B cell (primary cell): ENCODE measurements around the gene CCDC88C.

Experiments used
- EZH2 ChIP-seq: IDR thresholded peaks from 2 replicates; pipeline ENCODE4 v1.6.1; 2012; ENCODE audit warnings: borderline replicate concordance, low read depth, mild to moderate bottlenecking, moderate library complexity, low read length; ENCODE audit not compliant: insufficient read depth, poor library complexity, severe bottlenecking
- TF ChIP-seq, protein P1 (sequence below): fragments of 200-600 bp; IDR thresholded peaks from one replicate; pipeline ENCODE4 v1.8.0; 2022; ENCODE audit warnings: antibody characterized with exemption, mild to moderate bottlenecking

DNA sequence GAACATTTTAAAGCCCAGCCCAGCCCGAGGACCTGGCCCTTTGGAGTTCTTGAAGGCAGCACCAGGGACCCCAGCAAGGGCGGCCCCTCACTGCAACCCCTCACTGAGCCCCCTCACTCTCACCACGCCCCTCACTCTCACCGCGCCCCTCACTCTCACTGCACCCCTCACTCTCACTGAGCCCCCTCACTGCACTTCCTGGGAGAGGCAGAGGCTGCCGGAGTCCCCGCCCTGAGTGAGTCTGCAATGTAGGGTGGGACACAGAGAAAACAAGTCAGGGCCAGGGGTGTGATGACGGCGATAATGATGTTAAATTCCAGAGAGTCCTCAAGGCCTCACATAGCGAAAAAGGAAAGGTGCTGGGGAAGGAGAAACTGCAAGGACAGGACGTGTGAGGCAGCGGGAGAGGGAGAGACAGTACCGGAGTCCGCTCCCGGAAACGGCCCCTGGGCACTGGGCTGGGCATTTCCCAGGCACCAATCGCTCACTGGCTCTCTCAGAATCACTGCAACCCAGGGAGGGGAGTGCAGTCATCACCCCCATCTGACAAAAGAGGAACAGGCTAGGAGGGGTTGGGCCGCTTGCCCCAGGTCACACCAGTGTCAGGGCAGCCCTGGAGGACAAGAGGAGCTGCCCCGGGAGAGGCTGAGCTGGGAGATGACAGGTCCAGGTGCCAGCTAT is 24.9 kb downstream of the CCDC88C start:
- TF ChIP-seq, protein P1, sequence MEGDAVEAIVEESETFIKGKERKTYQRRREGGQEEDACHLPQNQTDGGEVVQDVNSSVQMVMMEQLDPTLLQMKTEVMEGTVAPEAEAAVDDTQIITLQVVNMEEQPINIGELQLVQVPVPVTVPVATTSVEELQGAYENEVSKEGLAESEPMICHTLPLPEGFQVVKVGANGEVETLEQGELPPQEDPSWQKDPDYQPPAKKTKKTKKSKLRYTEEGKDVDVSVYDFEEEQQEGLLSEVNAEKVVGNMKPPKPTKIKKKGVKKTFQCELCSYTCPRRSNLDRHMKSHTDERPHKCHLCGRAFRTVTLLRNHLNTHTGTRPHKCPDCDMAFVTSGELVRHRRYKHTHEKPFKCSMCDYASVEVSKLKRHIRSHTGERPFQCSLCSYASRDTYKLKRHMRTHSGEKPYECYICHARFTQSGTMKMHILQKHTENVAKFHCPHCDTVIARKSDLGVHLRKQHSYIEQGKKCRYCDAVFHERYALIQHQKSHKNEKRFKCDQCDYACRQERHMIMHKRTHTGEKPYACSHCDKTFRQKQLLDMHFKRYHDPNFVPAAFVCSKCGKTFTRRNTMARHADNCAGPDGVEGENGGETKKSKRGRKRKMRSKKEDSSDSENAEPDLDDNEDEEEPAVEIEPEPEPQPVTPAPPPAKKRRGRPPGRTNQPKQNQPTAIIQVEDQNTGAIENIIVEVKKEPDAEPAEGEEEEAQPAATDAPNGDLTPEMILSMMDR = no peak
- TF ChIP-seq EZH2 = no peak
